ENCODE data around the gene DCTD.

GRCh38 chr4:182893047-182893446, 24.1 kb downstream of the DCTD start:
- TF ChIP-seq CTCF (conservative IDR thresholded peaks at IDR 0.05; ENCODE audit: low read depth in 2 of 2) (no peak), EZH2 (IDR thresholded peaks at IDR 0.05; ENCODE audit: low read depth, unreplicated experiment) (no peak), POLR2AphosphoS5 (IDR thresholded peaks at IDR 0.05; ENCODE audit: low read depth) (no peak), ETS1 (IDR thresholded peaks at IDR 0.05) (no peak), ZNF331 (CRISPR knock-in tag; IDR thresholded peaks at IDR 0.05; ENCODE audit: low read depth) (no peak)
